Bronchial epithelial cell (primary cell): ENCODE results near the gene TARBP2. TPM values are rescaled to one million over a fixed set of nuclear protein-coding genes. Genes with fewer than 3 reads are reported as not detected.

ENCODE experiments used
- DNase-seq: peaks from one replicate; pipeline ENCODE4 v3.0.0-alpha.2; 2010; ENCODE audit warnings: low read depth
- FAIRE-seq: peaks from 2 replicates; lab custom pipeline; 2011; peaks lifted over from hg19 to GRCh38; lab: Jason Lieb, UNC
- H3K27me3 ChIP-seq: 2 replicates; pipeline ENCODE4 v1.5.1; 2011; ENCODE audit warnings: low read length; ENCODE audit not compliant: control insufficient read depth, insufficient read depth
- H3K36me3 ChIP-seq: 2 replicates; pipeline ENCODE4 v1.5.1; 2011; ENCODE audit warnings: low read length; ENCODE audit not compliant: control insufficient read depth, insufficient read depth
- H3K4me3 ChIP-seq: 2 replicates; pipeline ENCODE4 v1.5.1; 2011; ENCODE audit warnings: mild to moderate bottlenecking, low read depth, low read length, control low read depth
- total RNA-seq: library from RNA; depleted of rRNA; stranded (reverse); fragments of >200 nt; gene quantifications from 2 replicates; pipeline ENCODE4 v1.2.1, GENCODE V29; 2014
- TF ChIP-seq, protein P1 (sequence below): IDR thresholded peaks from 2 replicates; pipeline ENCODE4 v1.5.1; 2011; ENCODE audit warnings: mild to moderate bottlenecking, moderate library complexity, low read length, control low read depth, inconsistent platforms; ENCODE audit not compliant: insufficient read depth, severe bottlenecking

The TARBP2 gene, protein sequence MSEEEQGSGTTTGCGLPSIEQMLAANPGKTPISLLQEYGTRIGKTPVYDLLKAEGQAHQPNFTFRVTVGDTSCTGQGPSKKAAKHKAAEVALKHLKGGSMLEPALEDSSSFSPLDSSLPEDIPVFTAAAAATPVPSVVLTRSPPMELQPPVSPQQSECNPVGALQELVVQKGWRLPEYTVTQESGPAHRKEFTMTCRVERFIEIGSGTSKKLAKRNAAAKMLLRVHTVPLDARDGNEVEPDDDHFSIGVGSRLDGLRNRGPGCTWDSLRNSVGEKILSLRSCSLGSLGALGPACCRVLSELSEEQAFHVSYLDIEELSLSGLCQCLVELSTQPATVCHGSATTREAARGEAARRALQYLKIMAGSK
- 27.6 and 32.4 TPM in 2 replicates for total RNA-seq

DNA sequence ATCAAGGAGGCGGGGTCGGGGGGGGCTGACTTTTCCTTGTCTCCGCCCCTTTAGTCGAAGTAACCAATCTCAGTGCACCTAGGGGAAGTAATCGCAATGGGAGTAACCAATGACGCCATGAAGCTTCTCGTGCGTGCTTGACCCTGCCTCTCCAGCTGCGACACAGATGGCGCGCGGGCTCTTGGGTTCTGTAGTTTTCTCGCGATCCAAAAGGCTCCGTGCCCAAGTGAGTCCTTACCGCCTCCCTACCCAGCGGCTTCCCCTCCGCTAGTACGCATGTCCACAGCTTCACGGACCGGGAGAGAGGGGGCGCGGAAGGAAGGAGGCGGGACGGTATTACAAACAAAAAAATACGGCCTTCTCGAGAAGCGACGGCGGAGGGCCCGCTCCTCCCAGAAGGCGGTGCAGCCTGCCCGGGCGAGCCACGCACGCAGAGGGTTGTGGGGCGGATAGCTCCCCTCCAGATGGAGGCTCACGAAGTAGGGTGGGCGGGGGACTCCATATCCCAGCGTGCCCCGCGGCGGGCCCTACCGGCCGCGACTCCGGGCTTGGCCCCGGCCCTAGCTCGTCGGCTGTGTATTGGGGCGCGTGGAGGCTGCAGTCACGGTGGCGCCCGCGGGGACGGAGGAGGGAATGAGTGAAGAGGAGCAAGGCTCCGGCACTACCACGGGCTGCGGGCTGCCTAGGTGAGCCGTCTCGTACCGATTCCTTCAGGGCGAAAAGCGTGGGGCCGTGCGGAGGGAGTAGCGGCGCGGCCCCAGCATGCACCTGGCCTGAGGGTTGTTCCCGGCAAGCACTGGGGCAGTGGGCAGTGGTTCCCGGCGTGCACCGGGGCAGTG, at the start of gene TARBP2:
Gene TARBP2, plus strand, starts transcription at position 508 of the 839 bp plus-strand sequence. Its CDS starts 126 bp downstream, at position 634.
- H3K36me3 ChIP-seq: peaks cover 9% of the 10 kb centered on the region
- peak within 1 kb of the TSS; percentile 70 for H3K4me3 ChIP-seq
- FAIRE-seq (no peak), DNase-seq (peak; percentile 98)
- TF ChIP-seq, protein P1, sequence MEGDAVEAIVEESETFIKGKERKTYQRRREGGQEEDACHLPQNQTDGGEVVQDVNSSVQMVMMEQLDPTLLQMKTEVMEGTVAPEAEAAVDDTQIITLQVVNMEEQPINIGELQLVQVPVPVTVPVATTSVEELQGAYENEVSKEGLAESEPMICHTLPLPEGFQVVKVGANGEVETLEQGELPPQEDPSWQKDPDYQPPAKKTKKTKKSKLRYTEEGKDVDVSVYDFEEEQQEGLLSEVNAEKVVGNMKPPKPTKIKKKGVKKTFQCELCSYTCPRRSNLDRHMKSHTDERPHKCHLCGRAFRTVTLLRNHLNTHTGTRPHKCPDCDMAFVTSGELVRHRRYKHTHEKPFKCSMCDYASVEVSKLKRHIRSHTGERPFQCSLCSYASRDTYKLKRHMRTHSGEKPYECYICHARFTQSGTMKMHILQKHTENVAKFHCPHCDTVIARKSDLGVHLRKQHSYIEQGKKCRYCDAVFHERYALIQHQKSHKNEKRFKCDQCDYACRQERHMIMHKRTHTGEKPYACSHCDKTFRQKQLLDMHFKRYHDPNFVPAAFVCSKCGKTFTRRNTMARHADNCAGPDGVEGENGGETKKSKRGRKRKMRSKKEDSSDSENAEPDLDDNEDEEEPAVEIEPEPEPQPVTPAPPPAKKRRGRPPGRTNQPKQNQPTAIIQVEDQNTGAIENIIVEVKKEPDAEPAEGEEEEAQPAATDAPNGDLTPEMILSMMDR: no peak
- H3K27me3 ChIP-seq: no peaks in the 10 kb centered on the region

DNA sequence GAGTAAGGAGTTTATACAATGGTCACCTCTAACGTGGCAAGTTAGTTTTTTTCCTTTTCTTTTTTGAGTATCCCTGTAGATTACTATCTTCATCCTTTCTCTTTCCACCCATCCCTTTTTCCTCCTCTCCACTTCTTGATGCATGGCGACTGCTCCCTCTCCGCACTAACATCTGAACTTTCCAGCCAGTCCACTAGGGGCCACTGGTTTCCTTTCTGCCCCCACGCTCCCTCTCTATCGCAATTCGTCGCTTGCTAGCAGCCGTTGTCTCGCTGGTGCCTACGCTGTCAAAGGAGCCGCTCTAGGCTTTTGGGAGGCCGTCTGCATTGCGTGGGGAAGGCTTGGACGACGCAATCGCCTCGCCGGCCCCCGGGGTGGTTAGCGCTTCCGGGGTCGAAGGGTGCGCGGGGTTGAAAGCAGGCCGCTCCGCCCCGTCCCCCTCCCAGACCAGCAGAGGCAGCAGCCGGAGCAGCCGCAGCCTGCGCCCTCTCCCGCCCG, 49.4 kb upstream of the TARBP2 start, which contains the start of gene PCBP2:
Gene PCBP2, plus strand, starts transcription at position 442 of the 498 bp plus-strand sequence. CDS start 2,699 bp downstream, outside the sequence.
- DNase-seq: peak; percentile 97
- Histone ChIP-seq H3K36me3 (peaks cover 16% of the 10 kb centered on the region), H3K4me3 (peak within 1 kb of the TSS; percentile 84), H3K27me3 (no peaks in the 10 kb centered on the region)
- TF ChIP-seq, protein P1: peak; percentile 86
- FAIRE-seq: no peak

DNA sequence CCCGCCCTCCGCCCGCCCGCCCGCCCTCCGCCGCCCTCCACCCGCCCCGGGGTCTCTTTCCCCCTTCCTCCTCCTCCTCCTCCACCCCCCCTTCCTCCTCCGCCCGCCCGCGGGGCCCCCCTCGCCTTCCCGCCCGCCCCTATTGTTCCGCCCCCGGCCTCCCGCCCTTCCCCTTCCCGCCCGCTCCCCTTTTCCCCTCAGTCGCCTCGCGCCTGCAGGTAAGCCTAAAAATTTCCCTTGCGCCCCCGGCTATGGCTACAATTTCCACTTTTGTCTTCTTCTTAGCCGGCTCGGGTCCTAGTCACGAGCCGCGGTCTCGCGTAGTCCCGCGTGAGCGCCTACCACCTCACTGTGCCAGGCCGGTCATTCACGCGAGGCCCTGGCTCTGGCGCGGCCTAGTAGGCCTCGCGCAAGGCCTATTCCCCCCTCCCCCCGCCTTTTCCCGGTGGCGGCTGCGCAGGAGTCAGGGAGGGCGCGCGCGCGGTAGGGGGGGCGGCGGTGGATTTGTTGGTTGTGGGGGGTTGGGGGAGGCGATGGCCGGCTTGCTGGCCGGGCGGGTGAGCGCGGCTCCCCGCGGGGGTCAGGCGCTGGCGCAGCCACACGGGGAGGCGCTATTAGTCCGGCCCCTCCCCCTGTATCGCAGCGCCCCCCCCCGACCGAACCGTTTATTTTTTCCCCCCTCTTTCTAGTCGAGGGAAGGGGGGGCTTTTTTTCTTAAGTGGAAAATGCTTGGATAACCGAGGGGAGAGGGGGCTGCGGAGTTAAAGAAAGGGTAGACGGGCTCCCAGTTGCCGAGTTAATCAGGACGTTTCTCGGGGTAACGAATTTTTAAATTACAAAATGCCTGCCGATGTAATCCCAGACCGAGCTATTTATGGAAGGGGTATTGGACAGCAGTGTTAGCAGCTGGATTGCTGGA, 48.7 kb upstream of the TARBP2 start:
- TF ChIP-seq, protein P1: peak; percentile 36
- Histone ChIP-seq H3K27me3 (no peaks in the 10 kb centered on the region), H3K36me3 (peaks cover 17% of the 10 kb centered on the region), H3K4me3 (peak overlapping the region; percentile 84)
- FAIRE-seq (no peak), DNase-seq (peak; percentile 33)

DNA sequence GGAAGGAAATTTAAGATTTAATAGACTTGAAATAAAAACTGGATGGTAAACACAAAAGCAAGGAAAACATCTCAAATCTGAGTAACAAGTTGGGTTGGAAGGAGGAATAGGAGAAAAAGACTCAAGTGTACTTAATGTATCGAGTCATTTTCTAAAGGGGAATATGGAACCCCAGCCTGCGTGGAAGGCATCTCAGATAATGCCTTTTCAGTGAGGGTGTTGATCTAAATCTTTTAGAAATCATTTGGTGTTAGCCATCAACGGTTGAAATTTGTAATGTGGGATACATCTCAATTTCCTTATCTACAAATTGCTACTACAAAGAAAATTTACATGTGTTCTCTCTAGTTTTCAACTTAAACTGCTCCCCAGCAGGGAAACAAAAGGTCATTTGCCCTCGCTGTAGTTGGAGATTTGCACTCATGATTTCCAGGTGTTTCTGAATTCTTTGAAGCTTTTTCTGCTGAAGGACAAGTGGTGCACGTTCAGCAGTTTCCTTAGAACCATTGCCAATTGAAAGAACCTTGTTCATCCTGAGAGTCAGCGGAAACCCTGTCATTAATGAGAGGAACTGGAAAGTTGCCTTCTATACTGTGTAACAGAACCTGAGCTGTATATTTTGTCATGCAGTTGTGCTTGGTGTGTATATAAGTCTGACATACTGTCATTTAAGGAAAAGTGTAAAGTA, 47.0 kb upstream of the TARBP2 start:
- peaks cover 18% of the 10 kb centered on the region for H3K36me3 ChIP-seq
- DNase-seq: no peak
- no peak overlapping the region for H3K4me3 ChIP-seq
- no peak for FAIRE-seq
- no peaks in the 10 kb centered on the region for H3K27me3 ChIP-seq
- TF ChIP-seq, protein P1: no peak
